Spleen (tissue), 7 donors: ENCODE results near the gene ANTXR2.

Source experiments
- POLR2A ChIP-seq, 3 donors: fragments of 450-650 bp; IDR thresholded peaks; one replicate each; pipeline ENCODE4 v1.5.1; 2017; ENCODE audit warnings: antibody characterized with exemption in 3 of 3, mild to moderate bottlenecking in 1 of 3
- POLR2AphosphoS5 ChIP-seq, 3 donors: sonication (generic); formaldehyde crosslinking; IDR thresholded peaks; one replicate each; pipeline ENCODE4 v1.5.1; 2017; ENCODE audit warnings: antibody characterized with exemption in 3 of 3
- TF ChIP-seq, protein P1 (sequence below), 11 experiments: fragments of 200-600 bp in 7 of 11; fragments of 450-650 bp in 4 of 11; sonication (generic) in 4 of 11; IDR thresholded peaks in 8 of 11; conservative IDR thresholded peaks in 3 of 11; 1 replicate in 7 of 11; 2 replicates in 4 of 11; pipeline versions ENCODE4 v1.4.0 to v1.8.0; 2016 to 2021; ENCODE audit warnings: antibody characterized with exemption in 11 of 11, inconsistent platforms in 4 of 11, mild to moderate bottlenecking in 1 of 11
- donor health status: DM: no; HTN: no; CAD: no; lungs with moderate emphysema.
- donor health status: DM: no; HTN: no; CAD: no.
- donor health status: DM: no; HTN: no; CAD: no.

DNA sequence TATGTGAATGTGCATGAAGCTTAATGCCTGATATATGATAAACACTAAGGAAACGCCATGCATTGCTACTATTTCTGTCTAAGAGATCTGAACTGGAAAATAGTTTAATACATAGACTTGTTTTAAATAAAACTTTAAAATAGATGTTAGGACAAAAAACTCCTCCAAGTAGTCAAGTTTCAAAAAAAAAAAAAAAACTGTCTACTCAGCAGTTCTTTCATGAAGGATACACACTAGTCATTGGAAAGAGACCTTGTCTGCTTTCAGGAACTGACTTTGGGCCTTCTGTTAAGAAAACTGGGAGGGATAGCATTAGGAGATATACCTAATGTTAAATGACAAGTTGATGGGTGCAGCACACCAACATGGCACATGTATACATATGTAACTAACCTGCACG, 138.4 kb downstream of the ANTXR2 start:
- TF ChIP-seq, protein P1, sequence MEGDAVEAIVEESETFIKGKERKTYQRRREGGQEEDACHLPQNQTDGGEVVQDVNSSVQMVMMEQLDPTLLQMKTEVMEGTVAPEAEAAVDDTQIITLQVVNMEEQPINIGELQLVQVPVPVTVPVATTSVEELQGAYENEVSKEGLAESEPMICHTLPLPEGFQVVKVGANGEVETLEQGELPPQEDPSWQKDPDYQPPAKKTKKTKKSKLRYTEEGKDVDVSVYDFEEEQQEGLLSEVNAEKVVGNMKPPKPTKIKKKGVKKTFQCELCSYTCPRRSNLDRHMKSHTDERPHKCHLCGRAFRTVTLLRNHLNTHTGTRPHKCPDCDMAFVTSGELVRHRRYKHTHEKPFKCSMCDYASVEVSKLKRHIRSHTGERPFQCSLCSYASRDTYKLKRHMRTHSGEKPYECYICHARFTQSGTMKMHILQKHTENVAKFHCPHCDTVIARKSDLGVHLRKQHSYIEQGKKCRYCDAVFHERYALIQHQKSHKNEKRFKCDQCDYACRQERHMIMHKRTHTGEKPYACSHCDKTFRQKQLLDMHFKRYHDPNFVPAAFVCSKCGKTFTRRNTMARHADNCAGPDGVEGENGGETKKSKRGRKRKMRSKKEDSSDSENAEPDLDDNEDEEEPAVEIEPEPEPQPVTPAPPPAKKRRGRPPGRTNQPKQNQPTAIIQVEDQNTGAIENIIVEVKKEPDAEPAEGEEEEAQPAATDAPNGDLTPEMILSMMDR (IDR thresholded peaks at IDR 0.05 in 8 of 11, conservative IDR thresholded peaks at IDR 0.05 in 3 of 11) = no peak
- TF ChIP-seq POLR2A (IDR thresholded peaks at IDR 0.05) (no peak), POLR2AphosphoS5 (IDR thresholded peaks at IDR 0.05) (no peak)
